ENCODE measurements around the gene XAB2.

The XAB2 gene

DNA sequence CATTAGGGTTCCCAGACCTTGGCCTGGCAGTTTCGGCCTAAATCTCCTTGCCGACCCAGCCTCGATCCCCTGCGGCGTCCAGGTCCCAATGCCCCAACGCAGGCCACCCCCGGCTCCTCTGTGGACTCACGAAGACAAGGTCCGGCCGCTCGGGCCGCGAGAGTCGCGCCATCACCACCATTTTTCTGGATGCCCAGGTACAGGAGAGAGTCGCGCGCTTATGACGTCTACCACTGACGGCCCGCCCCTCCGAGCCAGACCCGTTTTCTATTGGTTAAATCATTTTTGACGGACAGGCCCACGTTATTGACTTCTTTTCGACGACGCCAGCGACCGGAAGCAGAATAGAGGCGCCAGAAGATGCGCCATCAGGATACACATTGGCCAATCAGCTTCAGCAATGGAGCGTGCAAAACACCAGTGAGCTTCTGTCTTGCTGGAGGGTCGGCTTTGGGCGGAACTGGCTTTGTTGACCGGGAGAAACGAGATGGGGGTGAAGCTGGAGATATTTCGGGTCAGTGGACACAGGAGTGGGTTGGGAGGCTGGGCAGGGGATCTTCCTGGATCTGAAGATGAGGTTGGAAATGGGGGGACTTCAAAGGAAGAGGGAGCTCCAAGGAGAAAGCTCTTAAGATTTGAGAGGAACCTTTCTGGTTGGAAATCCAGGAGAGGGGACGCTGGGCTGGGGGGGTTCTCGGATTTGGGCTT, at the start of gene XAB2, which contains the start of gene PET100 (continued):
- TF ChIP-seq KLF10 (tag by site-specific recombination; IDR thresholded peaks at IDR 0.05) = no peak
- no peak for TF ChIP-seq ZNF624 (tag by site-specific recombination; IDR thresholded peaks at IDR 0.05)
- no peak for TF ChIP-seq ZNF549 (tag by site-specific recombination; IDR thresholded peaks at IDR 0.05)
- TF ChIP-seq ELK4 (IDR thresholded peaks at IDR 0.05; ENCODE audit: borderline replicate concordance, low read depth, low read length) = peak; percentile 85
- 0 out of 2 replicates have a peak, but pooled peaks have one; percentile 42 for TF ChIP-seq KLF1 (tag by site-specific recombination; IDR thresholded peaks at IDR 0.05)
- TF ChIP-seq ZNF571 (tag by site-specific recombination; IDR thresholded peaks at IDR 0.05) = no peak
- TF ChIP-seq ZFP37 (tag by site-specific recombination; IDR thresholded peaks at IDR 0.05) = no peak
- TF ChIP-seq ZNF629 (tag by site-specific recombination; IDR thresholded peaks at IDR 0.05) = peak; percentile 89
- no peak for TF ChIP-seq ZNF610 (tag by site-specific recombination; IDR thresholded peaks at IDR 0.05; ENCODE audit: borderline replicate concordance)
- no peak for TF ChIP-seq ZNF501 (tag by site-specific recombination; IDR thresholded peaks at IDR 0.05)
- TF ChIP-seq ZNF335 (tag by site-specific recombination; conservative IDR thresholded peaks at IDR 0.05) = peak; percentile 63
- no peak for TF ChIP-seq ZNF677 (tag by site-specific recombination; IDR thresholded peaks at IDR 0.05)
- TF ChIP-seq KLF8 (tag by site-specific recombination; IDR thresholded peaks at IDR 0.05) = peak; percentile 60; the same call in 1 of the 2 replicates
- no peak for TF ChIP-seq ZNF223 (tag by site-specific recombination; IDR thresholded peaks at IDR 0.05)
- no peak for TF ChIP-seq ZFHX2 (tag by site-specific recombination; conservative IDR thresholded peaks at IDR 0.05)
- no peak for TF ChIP-seq KLF7 (tag by site-specific recombination; IDR thresholded peaks at IDR 0.05; ENCODE audit: borderline replicate concordance)
- TF ChIP-seq SP3 (tag by site-specific recombination; IDR thresholded peaks at IDR 0.05) = peak; percentile 81
- no peak for TF ChIP-seq ZNF776 (tag by site-specific recombination; IDR thresholded peaks at IDR 0.05; ENCODE audit: borderline replicate concordance)
- TF ChIP-seq GLI4 (tag by site-specific recombination; IDR thresholded peaks at IDR 0.05) = no peak
- TF ChIP-seq ZNF221 (tag by site-specific recombination; IDR thresholded peaks at IDR 0.05; ENCODE audit: borderline replicate concordance) = no peak
- peak; percentile 92 for TF ChIP-seq YY1 (tag by site-specific recombination; IDR thresholded peaks at IDR 0.05)
- no peak for TF ChIP-seq GLI2 (tag by site-specific recombination; IDR thresholded peaks at IDR 0.05; ENCODE audit: borderline replicate concordance, low read depth)
- no peak for TF ChIP-seq ZNF114 (tag by site-specific recombination; IDR thresholded peaks at IDR 0.05)
- no peak for TF ChIP-seq OVOL3 (tag by site-specific recombination; IDR thresholded peaks at IDR 0.05)
- TF ChIP-seq ZNF23 (tag by site-specific recombination; IDR thresholded peaks at IDR 0.05; ENCODE audit: borderline replicate concordance) = no peak
- TF ChIP-seq ZNF843 (tag by site-specific recombination; IDR thresholded peaks at IDR 0.05) = peak; percentile 18; the same call in 1 of the 2 replicates
- no peak for TF ChIP-seq ZBTB26 (tag by site-specific recombination; optimal IDR thresholded peaks at IDR 0.05)
- TF ChIP-seq, protein P1, sequence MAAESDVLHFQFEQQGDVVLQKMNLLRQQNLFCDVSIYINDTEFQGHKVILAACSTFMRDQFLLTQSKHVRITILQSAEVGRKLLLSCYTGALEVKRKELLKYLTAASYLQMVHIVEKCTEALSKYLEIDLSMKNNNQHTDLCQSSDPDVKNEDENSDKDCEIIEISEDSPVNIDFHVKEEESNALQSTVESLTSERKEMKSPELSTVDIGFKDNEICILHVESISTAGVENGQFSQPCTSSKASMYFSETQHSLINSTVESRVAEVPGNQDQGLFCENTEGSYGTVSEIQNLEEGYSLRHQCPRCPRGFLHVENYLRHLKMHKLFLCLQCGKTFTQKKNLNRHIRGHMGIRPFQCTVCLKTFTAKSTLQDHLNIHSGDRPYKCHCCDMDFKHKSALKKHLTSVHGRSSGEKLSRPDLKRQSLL (tag by site-specific recombination; IDR thresholded peaks at IDR 0.05) = no peak
- TF ChIP-seq HOXC10 (CRISPR knock-in tag; IDR thresholded peaks at IDR 0.05) = no peak
- no peak for TF ChIP-seq ZNF155 (tag by site-specific recombination; IDR thresholded peaks at IDR 0.05)
- TF ChIP-seq, protein P2, sequence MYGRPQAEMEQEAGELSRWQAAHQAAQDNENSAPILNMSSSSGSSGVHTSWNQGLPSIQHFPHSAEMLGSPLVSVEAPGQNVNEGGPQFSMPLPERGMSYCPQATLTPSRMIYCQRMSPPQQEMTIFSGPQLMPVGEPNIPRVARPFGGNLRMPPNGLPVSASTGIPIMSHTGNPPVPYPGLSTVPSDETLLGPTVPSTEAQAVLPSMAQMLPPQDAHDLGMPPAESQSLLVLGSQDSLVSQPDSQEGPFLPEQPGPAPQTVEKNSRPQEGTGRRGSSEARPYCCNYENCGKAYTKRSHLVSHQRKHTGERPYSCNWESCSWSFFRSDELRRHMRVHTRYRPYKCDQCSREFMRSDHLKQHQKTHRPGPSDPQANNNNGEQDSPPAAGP (tag by site-specific recombination; IDR thresholded peaks at IDR 0.05) = peak; percentile 11; the same call in 1 of the 2 replicates
- TF ChIP-seq BCL11A (tag by site-specific recombination; IDR thresholded peaks at IDR 0.05; ENCODE audit: low read depth) = no peak
- TF ChIP-seq ZNF157 (tag by site-specific recombination; IDR thresholded peaks at IDR 0.05) = no peak
- TF ChIP-seq ZNF530 (tag by site-specific recombination; IDR thresholded peaks at IDR 0.05; ENCODE audit: low read depth) = no peak
- TF ChIP-seq ZNF747 (tag by site-specific recombination; IDR thresholded peaks at IDR 0.05) = no peak
- TF ChIP-seq SCRT2 (tag by site-specific recombination; IDR thresholded peaks at IDR 0.05) = no peak
- no peak for TF ChIP-seq ZNF621 (tag by site-specific recombination; IDR thresholded peaks at IDR 0.05)
- no peak for TF ChIP-seq PRDM1 (tag by site-specific recombination; IDR thresholded peaks at IDR 0.05)
- no peak for TF ChIP-seq ZNF48 (tag by site-specific recombination; IDR thresholded peaks at IDR 0.05)
- TF ChIP-seq ZSCAN23 (tag by site-specific recombination; IDR thresholded peaks at IDR 0.05) = no peak

Measured in HEK293 (cell line).